Suprapubic skin (tissue), 4 donors: ENCODE data around the gene DERA.

Experiments
- POLR2A ChIP-seq, 2 donors: fragments of 450-650 bp; IDR thresholded peaks; one replicate each; pipeline ENCODE4 v1.6.1; 2017; ENCODE audit warnings: antibody characterized with exemption in 2 of 2, mild to moderate bottlenecking in 2 of 2, moderate library complexity in 2 of 2
- POLR2AphosphoS5 ChIP-seq, 3 donors: sonication (generic); formaldehyde crosslinking; IDR thresholded peaks; one replicate each; pipeline ENCODE4 v1.6.1; 2017; ENCODE audit warnings: antibody characterized with exemption in 3 of 3
- TF ChIP-seq, protein P1 (sequence below), 2 donors: fragments of 200-600 bp in 1 of 2; fragments of 450-650 bp in 1 of 2; sonication (generic) in 1 of 2; IDR thresholded peaks; one replicate each; pipeline ENCODE4 v1.5.1; 2016 to 2019; ENCODE audit warnings: antibody characterized with exemption in 2 of 2, mild to moderate bottlenecking in 1 of 2, moderate library complexity in 1 of 2

GRCh38 chr12:15933751-15934150 is 22.6 kb downstream of the DERA start:
- no peak for TF ChIP-seq POLR2A (IDR thresholded peaks at IDR 0.05)
- no peak for TF ChIP-seq POLR2AphosphoS5 (IDR thresholded peaks at IDR 0.05)
- TF ChIP-seq, protein P1, sequence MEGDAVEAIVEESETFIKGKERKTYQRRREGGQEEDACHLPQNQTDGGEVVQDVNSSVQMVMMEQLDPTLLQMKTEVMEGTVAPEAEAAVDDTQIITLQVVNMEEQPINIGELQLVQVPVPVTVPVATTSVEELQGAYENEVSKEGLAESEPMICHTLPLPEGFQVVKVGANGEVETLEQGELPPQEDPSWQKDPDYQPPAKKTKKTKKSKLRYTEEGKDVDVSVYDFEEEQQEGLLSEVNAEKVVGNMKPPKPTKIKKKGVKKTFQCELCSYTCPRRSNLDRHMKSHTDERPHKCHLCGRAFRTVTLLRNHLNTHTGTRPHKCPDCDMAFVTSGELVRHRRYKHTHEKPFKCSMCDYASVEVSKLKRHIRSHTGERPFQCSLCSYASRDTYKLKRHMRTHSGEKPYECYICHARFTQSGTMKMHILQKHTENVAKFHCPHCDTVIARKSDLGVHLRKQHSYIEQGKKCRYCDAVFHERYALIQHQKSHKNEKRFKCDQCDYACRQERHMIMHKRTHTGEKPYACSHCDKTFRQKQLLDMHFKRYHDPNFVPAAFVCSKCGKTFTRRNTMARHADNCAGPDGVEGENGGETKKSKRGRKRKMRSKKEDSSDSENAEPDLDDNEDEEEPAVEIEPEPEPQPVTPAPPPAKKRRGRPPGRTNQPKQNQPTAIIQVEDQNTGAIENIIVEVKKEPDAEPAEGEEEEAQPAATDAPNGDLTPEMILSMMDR (IDR thresholded peaks at IDR 0.05): no peak
